Urinary bladder (tissue), 4 donors: ENCODE results near the gene SPOCK1. TPM values are rescaled to one million over a fixed set of nuclear protein-coding genes. Genes with fewer than 3 reads are reported as not detected.
"Not testable (repeated sequence)": the region's sequence is repeated elsewhere in the genome, so short reads cannot be mapped to it uniquely, and the experiment has no call there.

ENCODE experiments used
- DNase-seq: peaks from one replicate; pipeline ENCODE4 v3.0.0-alpha.2; 2015; ENCODE audit errors: extremely low spot score
- H3K27ac ChIP-seq: one replicate; pipeline ENCODE4 v1.5.1; 2013; ENCODE audit warnings: low read depth, mild to moderate bottlenecking, moderate library complexity
- H3K36me3 ChIP-seq: one replicate; pipeline ENCODE4 v1.6.1; 2013; ENCODE audit warnings: mild to moderate bottlenecking, moderate library complexity; ENCODE audit not compliant: insufficient read depth
- H3K4me1 ChIP-seq: one replicate; pipeline ENCODE4 v1.6.1; 2013; ENCODE audit warnings: mild to moderate bottlenecking, moderate library complexity; ENCODE audit not compliant: insufficient read depth
- H3K4me3 ChIP-seq: one replicate; pipeline ENCODE4 v1.5.1; 2013; ENCODE audit warnings: low read depth, low read length
- WGBS: extraction: QIAGEN DNeasy Blood & Tissue Kit; methylation state at CpG from one replicate; pipeline ENCODE4 v1.1.7; 2013; 5-methylcytosine and 5-hydroxymethylcytosine counted together
- polyA plus RNA-seq: library from polyadenylated mRNA; stranded (reverse); fragments of 200-250 nt; gene quantifications from one replicate; pipeline ENCODE4 v1.2.3, GENCODE V29; 2013
- total RNA-seq: library from RNA; depleted of rRNA; stranded (reverse); fragments of >200 nt; gene quantifications from one replicate; pipeline ENCODE4 v1.2.3, GENCODE V29; 2014
- donor health status: healthy with polysubstance abuse.
- donor health status: healthy.

The SPOCK1 gene
- total and polyA plus RNA-seq, 2 donors: 8.9 to 11.2 TPM

- Histone ChIP-seq H3K4me1 (no peaks in the 10 kb centered on the region), H3K27ac (no peak overlapping the region), H3K36me3 (no peaks in the 10 kb centered on the region), H3K4me3 (no peak overlapping the region)
- 73% methylated on average over 1 of the region's 1 CpG for WGBS
- no peak for DNase-seq
Observed at GRCh38 chr5:137393196-137393993, 105.7 kb downstream of the SPOCK1 start.

- Histone ChIP-seq H3K36me3 (no peaks in the 10 kb centered on the region), H3K27ac (no peak overlapping the region), H3K4me3 (no peak overlapping the region), H3K4me1 (no peaks in the 10 kb centered on the region)
- DNase-seq: no peak
- WGBS: 78% methylated on average over 4 of the region's 4 CpGs
Observed at GRCh38 chr5:137392261-137392660, 106.9 kb downstream of the SPOCK1 start.

- not testable (repeated sequence) for H3K4me1 ChIP-seq, H3K27ac ChIP-seq, H3K4me3 ChIP-seq, DNase-seq, H3K36me3 ChIP-seq
- WGBS: 89% methylated on average over 7 of the region's 7 CpGs
Observed at GRCh38 chr5:137391044-137391443, 108.1 kb downstream of the SPOCK1 start.

GRCh38 chr5:137389042-137389441, 110.1 kb downstream of the SPOCK1 start:
- no peak overlapping the region for H3K27ac ChIP-seq
- DNase-seq: no peak
- H3K4me1 ChIP-seq: no peaks in the 10 kb centered on the region
- H3K36me3 ChIP-seq: no peaks in the 10 kb centered on the region
- WGBS: 71% methylated on average over 1 of the region's 1 CpG
- no peak overlapping the region for H3K4me3 ChIP-seq

- Histone ChIP-seq H3K4me1 (no peaks in the 10 kb centered on the region), H3K27ac (no peak overlapping the region), H3K36me3 (no peaks in the 10 kb centered on the region), H3K4me3 (no peak overlapping the region)
- WGBS: 66% methylated on average over 1 of the region's 1 CpG
- DNase-seq: no peak
Observed at GRCh38 chr5:137385064-137385463, 114.1 kb downstream of the SPOCK1 start.

GRCh38 chr5:137383909-137384308, 115.2 kb downstream of the SPOCK1 start:
- no peak overlapping the region for H3K27ac ChIP-seq
- WGBS: 96% methylated on average over 1 of the region's 1 CpG
- no peak for DNase-seq
- H3K4me1 ChIP-seq: no peaks in the 10 kb centered on the region
- H3K36me3 ChIP-seq: no peaks in the 10 kb centered on the region
- H3K4me3 ChIP-seq: no peak overlapping the region

- Histone ChIP-seq H3K27ac (no peak overlapping the region), H3K36me3 (no peaks in the 10 kb centered on the region), H3K4me1 (no peaks in the 10 kb centered on the region), H3K4me3 (no peak overlapping the region)
- 91% methylated on average over 1 of the region's 1 CpG for WGBS
- DNase-seq: no peak
Observed at GRCh38 chr5:137381555-137381954, 117.6 kb downstream of the SPOCK1 start.

GRCh38 chr5:137379555-137380286, 119.4 kb downstream of the SPOCK1 start:
- Histone ChIP-seq H3K27ac (no peak overlapping the region), H3K4me3 (no peak overlapping the region), H3K36me3 (no peaks in the 10 kb centered on the region), H3K4me1 (no peaks in the 10 kb centered on the region)
- WGBS: 80% methylated on average over 5 of the region's 5 CpGs
- no peak for DNase-seq

- Histone ChIP-seq H3K4me1 (no peaks in the 10 kb centered on the region), H3K36me3 (no peaks in the 10 kb centered on the region), H3K27ac (no peak overlapping the region), H3K4me3 (no peak overlapping the region)
- WGBS: 64% methylated on average over 11 of the region's 11 CpGs
- no peak for DNase-seq
Observed at GRCh38 chr5:137375741-137376526, 123.2 kb downstream of the SPOCK1 start.

- no peak overlapping the region for H3K4me3 ChIP-seq
- no peaks in the 10 kb centered on the region for H3K4me1 ChIP-seq
- no peaks in the 10 kb centered on the region for H3K36me3 ChIP-seq
- no peak overlapping the region for H3K27ac ChIP-seq
- WGBS: 69% methylated on average over 7 of the region's 7 CpGs
- peak; percentile 45 for DNase-seq
Observed at GRCh38 chr5:137374110-137374714, 124.9 kb downstream of the SPOCK1 start.

GRCh38 chr5:137372773-137373160, 126.4 kb downstream of the SPOCK1 start:
- no peak for DNase-seq
- Histone ChIP-seq H3K4me1 (no peaks in the 10 kb centered on the region), H3K36me3 (no peaks in the 10 kb centered on the region), H3K4me3 (no peak overlapping the region), H3K27ac (no peak overlapping the region)
- 73% methylated on average over 2 of the region's 2 CpGs for WGBS

GRCh38 chr5:137372016-137372772, 126.9 kb downstream of the SPOCK1 start:
- Histone ChIP-seq H3K27ac (no peak overlapping the region), H3K4me3 (no peak overlapping the region), H3K36me3 (no peaks in the 10 kb centered on the region), H3K4me1 (no peaks in the 10 kb centered on the region)
- DNase-seq: no peak
- 68% methylated on average over 2 of the region's 2 CpGs for WGBS
